CD4-positive, alpha-beta T cell treated with Interferon gamma for 1 hour (primary cell): ENCODE data around the gene VAMP4.
"Not testable (repeated sequence)": the region's sequence is repeated elsewhere in the genome, so short reads cannot be mapped to it uniquely, and the experiment has no call there.

Experiments
- DNase-seq: peaks from one replicate; pipeline ENCODE4 v3.0.0-alpha.2; 2020

VAMP4 gene

GRCh38 chr1:171693541-171693940 is 48.3 kb downstream of the VAMP4 start:
- DNase-seq = not testable (repeated sequence)

GRCh38 chr1:171683870-171684269 is 58.0 kb downstream of the VAMP4 start:
- DNase-seq = no peak

GRCh38 chr1:171680339-171680738 is 61.5 kb downstream of the VAMP4 start:
- no peak for DNase-seq

GRCh38 chr1:171676823-171677222 is 65.0 kb downstream of the VAMP4 start:
- DNase-seq = no peak

GRCh38 chr1:171674431-171675405 is 67.1 kb downstream of the VAMP4 start:
- no peak for DNase-seq

- no peak for DNase-seq
These were observed 71.1 kb downstream of the VAMP4 start for GRCh38 chr1:171670739-171671138.

GRCh38 chr1:171668372-171668771 is 73.5 kb downstream of the VAMP4 start:
- DNase-seq = no peak

GRCh38 chr1:171666114-171666769 is 75.6 kb downstream of the VAMP4 start:
- DNase-seq = no peak

GRCh38 chr1:171664976-171665375 is 76.9 kb downstream of the VAMP4 start:
- DNase-seq = no peak

- DNase-seq = no peak
These were observed 77.8 kb downstream of the VAMP4 start for GRCh38 chr1:171663854-171664575.

- DNase-seq = no peak
These were observed 78.6 kb downstream of the VAMP4 start for GRCh38 chr1:171663036-171663853.

- DNase-seq = no peak
These were observed 80.7 kb downstream of the VAMP4 start for GRCh38 chr1:171661076-171661650.

GRCh38 chr1:171656206-171656605 is 85.7 kb downstream of the VAMP4 start:
- not testable (repeated sequence) for DNase-seq

- DNase-seq = no peak
These were observed 86.1 kb downstream of the VAMP4 start for GRCh38 chr1:171655746-171656116.

GRCh38 chr1:171654942-171655745 is 86.7 kb downstream of the VAMP4 start:
- peak; percentile 20 for DNase-seq

- DNase-seq = no peak
These were observed 87.5 kb downstream of the VAMP4 start for GRCh38 chr1:171654201-171654941.

- no peak for DNase-seq
These were observed 88.1 kb downstream of the VAMP4 start for GRCh38 chr1:171653796-171654195.

GRCh38 chr1:171652234-171652822 is 89.5 kb downstream of the VAMP4 start, which contains the start of gene MYOC:
Gene MYOC (minus strand): TSS chr1:171652688. CDS start chr1:171652611, 77 bp downstream.
- no peak for DNase-seq
